G401 (cell line): Measurements from ENCODE around the gene APOBEC4. TPM values are rescaled to one million over a fixed set of nuclear protein-coding genes. Genes with fewer than 3 reads are reported as not detected.
"Not testable (repeated sequence)": the region's sequence is repeated elsewhere in the genome, so short reads cannot be mapped to it uniquely, and the experiment has no call there.

Experiments used
- DNase-seq: peaks from one replicate; pipeline ENCODE4 v3.0.0-alpha.2; 2015; ENCODE audit warnings: low spot score
- in situ Hi-C: cut with HindIII; loops from 2 replicates; pipeline ENCODE4 v1.10.0; 2016; ENCODE audit warnings: low sequenced_read_pairs, mixed read lengths
- total RNA-seq: library from RNA; depleted of rRNA; stranded (reverse); fragments of >200 nt; shearing (Covaris generic); gene quantifications from 2 replicates; pipeline ENCODE4 v1.2.3, GENCODE V29; 2014

APOBEC4 gene
- total RNA-seq, 1 experiment from 2014 or later: not detected

GRCh38 chr1:183638649-183639387 is 14.3 kb downstream of the APOBEC4 start:
- DNase-seq: no peak
- in situ Hi-C loops: no loop called here

- in situ Hi-C loops: no loop called here
- peak; percentile 66 for DNase-seq
Measured at GRCh38 chr1:183636783-183637182, 16.3 kb downstream of the APOBEC4 start.

- DNase-seq: no peak
- in situ Hi-C loops: no loop called here
Measured at GRCh38 chr1:183636334-183636682, 16.8 kb downstream of the APOBEC4 start.

- in situ Hi-C loops: no loop called here
Measured at GRCh38 chr1:183635606-183636333, 17.3 kb downstream of the APOBEC4 start, which contains the start of gene ARPC5. Gene ARPC5 (minus strand): TSS chr1:183635783. CDS start chr1:183635659, 124 bp downstream.

GRCh38 chr1:183635099-183635605 is 18.0 kb downstream of the APOBEC4 start:
- in situ Hi-C loops: no loop called here
- DNase-seq: no peak

More at GRCh38 chr1:183635606-183636333, 17.3 kb downstream of the APOBEC4 start, which contains the start of gene ARPC5:
- peak; percentile 99 for DNase-seq

- no peak for DNase-seq
- in situ Hi-C loops: no loop called here
Measured at GRCh38 chr1:183634429-183635065, 18.6 kb downstream of the APOBEC4 start.

GRCh38 chr1:183633676-183634343 is 19.3 kb downstream of the APOBEC4 start:
- in situ Hi-C loops: no loop called here

GRCh38 chr1:183632964-183633363 is 20.2 kb downstream of the APOBEC4 start:
- peak; percentile 48 for DNase-seq

More at GRCh38 chr1:183633676-183634343, 19.3 kb downstream of the APOBEC4 start:
- DNase-seq: peak; percentile 71

GRCh38 chr1:183632114-183632513 is 21.0 kb downstream of the APOBEC4 start:
- in situ Hi-C loops: no loop called here

More at GRCh38 chr1:183632964-183633363, 20.2 kb downstream of the APOBEC4 start:
- in situ Hi-C loops: no loop called here

GRCh38 chr1:183630748-183631147 is 22.4 kb downstream of the APOBEC4 start:
- in situ Hi-C loops: no loop called here
- DNase-seq: no peak

More at GRCh38 chr1:183632114-183632513, 21.0 kb downstream of the APOBEC4 start:
- no peak for DNase-seq

- DNase-seq: no peak
Measured at GRCh38 chr1:183628537-183628936, 24.6 kb downstream of the APOBEC4 start.

GRCh38 chr1:183626236-183626635 is 26.9 kb downstream of the APOBEC4 start:
- DNase-seq, in situ Hi-C loops: not testable (repeated sequence)

More at GRCh38 chr1:183628537-183628936, 24.6 kb downstream of the APOBEC4 start:
- in situ Hi-C loops: no loop called here

- in situ Hi-C loops: no loop called here
- DNase-seq: peak; percentile 87
Measured at GRCh38 chr1:183622884-183623785, 30.0 kb downstream of the APOBEC4 start.

- in situ Hi-C loops: no loop called here
Measured at GRCh38 chr1:183622013-183622412, 31.1 kb downstream of the APOBEC4 start.

GRCh38 chr1:183620311-183620710 is 32.8 kb downstream of the APOBEC4 start:
- DNase-seq: no peak
- in situ Hi-C loops: no loop called here

More at GRCh38 chr1:183622013-183622412, 31.1 kb downstream of the APOBEC4 start:
- DNase-seq: no peak

- in situ Hi-C loops: no loop called here
- DNase-seq: no peak
Measured at GRCh38 chr1:183619781-183620180, 33.3 kb downstream of the APOBEC4 start.

GRCh38 chr1:183618202-183618601 is 34.9 kb downstream of the APOBEC4 start:
- in situ Hi-C loops, DNase-seq: not testable (repeated sequence)

- in situ Hi-C loops, DNase-seq: not testable (repeated sequence)
Measured at GRCh38 chr1:183612975-183613374, 40.1 kb downstream of the APOBEC4 start.
